GM12878 (cell line): ENCODE data around the gene ARMH1. TPM values are rescaled to one million over a fixed set of nuclear protein-coding genes. Genes with fewer than 3 reads are reported as not detected.

Experiments
- ATF7 ChIP-seq: fragments of 450-650 bp; IDR thresholded peaks from 2 replicates; pipeline ENCODE4 v1.6.1; 2016; ENCODE audit warnings: low read depth, mild to moderate bottlenecking
- BMI1 ChIP-seq: fragments of 450-650 bp; IDR thresholded peaks from 2 replicates; pipeline ENCODE4 v1.6.1; 2016; ENCODE audit warnings: mild to moderate bottlenecking, moderate library complexity, borderline replicate concordance
- CHD1 ChIP-seq: IDR thresholded peaks from 2 replicates; pipeline ENCODE4 v1.6.1; 2012; ENCODE audit warnings: low read depth, low read length, improper control_type of control experiment
- EP300 ChIP-seq, 2 experiments: fragments of 150-350 bp in 1 of 2; IDR thresholded peaks; 2 replicates each; pipeline ENCODE4 v1.6.1; 2011 to 2012; ENCODE audit warnings: low read depth in 2 of 2, low read length in 2 of 2, borderline replicate concordance in 1 of 2, improper control_type of control experiment in 1 of 2, inconsistent platforms in 1 of 2; ENCODE audit not compliant: control insufficient read depth in 1 of 2
- ETV6 ChIP-seq, 2 experiments: fragments of 450-650 bp in 1 of 2; IDR thresholded peaks in 1 of 2; conservative IDR thresholded peaks in 1 of 2; 2 replicates each; pipeline ENCODE4 v1.6.1; 2014; ENCODE audit warnings: antibody characterized with exemption in 1 of 2, borderline replicate concordance in 1 of 2, low read depth in 1 of 2, mild to moderate bottlenecking in 1 of 2, moderate library complexity in 1 of 2
- EZH2 ChIP-seq: IDR thresholded peaks from 2 replicates; pipeline ENCODE4 v1.6.1; 2012; ENCODE audit warnings: low read depth, mild to moderate bottlenecking, control low read depth, inconsistent platforms, low read length, borderline replicate concordance; ENCODE audit not compliant: control insufficient read depth
- GATAD2B ChIP-seq: fragments of 450-650 bp; conservative IDR thresholded peaks from 2 replicates; pipeline ENCODE4 v1.6.1; 2017; ENCODE audit warnings: low read depth, mild to moderate bottlenecking, moderate library complexity
- KLF5 ChIP-seq: fragments of 450-650 bp; IDR thresholded peaks from 2 replicates; pipeline ENCODE4 v1.6.1; 2014; ENCODE audit warnings: mild to moderate bottlenecking; ENCODE audit not compliant: partially characterized antibody
- MEF2B ChIP-seq: fragments of 450-650 bp; IDR thresholded peaks from 2 replicates; pipeline ENCODE4 v1.6.1; 2018; ENCODE audit warnings: mild to moderate bottlenecking, moderate library complexity; ENCODE audit not compliant: partially characterized antibody, poor library complexity, severe bottlenecking
- NRF1 ChIP-seq: conservative IDR thresholded peaks from 2 replicates; pipeline ENCODE4 v1.6.1; 2011; ENCODE audit warnings: mild to moderate bottlenecking, low read depth, low read length, improper control_type of control experiment
- POLR2AphosphoS2 ChIP-seq: IDR thresholded peaks from 2 replicates; pipeline ENCODE4 v1.6.1; 2011; ENCODE audit warnings: low read depth, mild to moderate bottlenecking, low read length, improper control_type of control experiment, moderate library complexity
- RAD21 ChIP-seq: IDR thresholded peaks from 2 replicates; pipeline ENCODE4 v1.6.1; 2011; ENCODE audit warnings: mild to moderate bottlenecking, low read depth, low read length, moderate library complexity; ENCODE audit not compliant: insufficient read depth
- RFX5 ChIP-seq: IDR thresholded peaks from 2 replicates; pipeline ENCODE4 v1.6.1; 2011; ENCODE audit warnings: low read depth, low read length, improper control_type of control experiment
- SMARCA5 ChIP-seq: fragments of 450-650 bp; IDR thresholded peaks from 2 replicates; pipeline ENCODE4 v1.6.1; 2017; ENCODE audit warnings: mild to moderate bottlenecking
- WRNIP1 ChIP-seq: IDR thresholded peaks from 2 replicates; pipeline ENCODE4 v1.6.1; 2011; ENCODE audit warnings: low read depth, low read length, improper control_type of control experiment, borderline replicate concordance
- ZNF217 ChIP-seq: fragments of 450-650 bp; IDR thresholded peaks from 2 replicates; pipeline ENCODE4 v1.6.1; 2017; ENCODE audit warnings: antibody characterized with exemption, mild to moderate bottlenecking
- polyA plus RNA-seq, 11 experiments: library from polyadenylated mRNA; depleted of rRNA in 4 of 11; unstranded in 6 of 11; stranded (reverse) in 5 of 11; fragments of >200 nt; fragmentation: Nextera tagmentation in 4 of 11; fragmentation: Illumina TruSeq in 1 of 11; extraction: Ambion mirVana in 4 of 11; extraction: Trizol in 1 of 11; gene quantifications; 1 replicate in 1 of 11; 2 replicates in 10 of 11; pipeline versions ENCODE4 v1.2.1 to v1.2.3, GENCODE V29; 2011 to 2016; ENCODE audit warnings: inconsistent platforms in 2 of 11, missing spikeins in 2 of 11, low read depth in 1 of 11
- total RNA-seq, 4 experiments: library from RNA; depleted of rRNA in 3 of 4; stranded (reverse); fragments of >200 nt in 3 of 4; fragmentation: Illumina TruSeq in 1 of 4; extraction: Trizol in 1 of 4; gene quantifications; 2 replicates each; pipeline versions ENCODE4 v1.2.1 to v1.2.3, GENCODE V29; 2013 to 2021
- TF ChIP-seq, protein P1 (sequence below): IDR thresholded peaks from 2 replicates; pipeline ENCODE4 v1.6.1; 2012; ENCODE audit warnings: low read length, inconsistent platforms
- TF ChIP-seq, protein P2 (sequence below): fragments of 150-350 bp; IDR thresholded peaks from 2 replicates; pipeline ENCODE4 v1.6.1; 2016; ENCODE audit warnings: low read depth, low read length
- TF ChIP-seq, protein P3 (sequence below): fragments of 450-650 bp; IDR thresholded peaks from 2 replicates; pipeline ENCODE4 v1.6.1; 2017; ENCODE audit warnings: borderline replicate concordance
- TF ChIP-seq, protein P4 (sequence below): fragments of 450-650 bp; IDR thresholded peaks from 2 replicates; pipeline ENCODE4 v1.6.1; 2016; ENCODE audit warnings: mild to moderate bottlenecking

Gene ARMH1
- total and polyA plus RNA-seq, 10 of the 15 experiments (the other 5 are each of a cell fraction or from before 2014, with no cell fraction given): 0.93 to 43.9 (median 8.2) TPM

DNA sequence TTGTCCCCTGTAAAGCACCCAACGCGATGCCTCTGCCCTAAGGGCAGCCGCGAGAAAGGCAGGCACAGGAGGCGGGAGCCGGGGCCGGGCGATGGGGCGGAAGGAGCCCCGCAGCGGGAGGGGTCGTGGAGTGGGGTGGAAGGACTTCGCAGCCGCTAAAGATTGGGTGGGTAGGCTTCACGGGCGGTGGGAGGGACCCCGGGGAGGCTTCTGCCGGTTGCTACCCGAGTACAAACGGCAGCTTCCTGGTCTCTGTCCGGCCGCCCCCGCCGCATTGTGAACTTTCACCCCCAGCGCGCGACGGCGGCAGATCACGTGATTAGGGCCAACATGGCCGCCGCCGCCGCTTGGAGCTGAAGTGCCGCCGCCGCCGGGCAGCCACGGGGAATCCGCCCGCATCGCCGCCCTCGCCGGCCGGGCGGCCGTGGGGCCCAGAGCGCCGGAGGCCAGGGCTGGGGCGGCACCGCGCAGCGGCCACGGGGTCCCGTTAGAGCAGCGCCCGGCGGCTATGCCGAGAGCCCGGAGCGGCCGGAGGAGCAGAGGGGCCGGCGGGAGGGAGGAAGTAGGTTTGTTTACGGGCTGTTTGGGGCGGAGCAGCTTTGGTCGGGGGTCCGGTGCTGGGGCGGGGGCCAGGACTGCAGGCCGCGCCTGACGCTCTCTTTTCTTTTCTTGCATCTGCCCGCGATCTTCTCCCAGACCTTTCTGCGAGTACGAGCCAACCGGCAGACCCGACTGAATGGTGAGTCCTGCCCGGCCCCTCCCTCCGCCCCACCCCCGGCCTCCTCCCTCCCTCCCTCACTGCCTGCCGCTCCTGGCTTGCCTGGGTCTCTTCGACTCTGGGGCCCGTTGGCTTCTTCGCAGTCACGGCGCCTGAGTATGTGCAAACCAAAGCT, 42.6 kb upstream of the ARMH1 start (continued):
- TF ChIP-seq, protein P1, sequence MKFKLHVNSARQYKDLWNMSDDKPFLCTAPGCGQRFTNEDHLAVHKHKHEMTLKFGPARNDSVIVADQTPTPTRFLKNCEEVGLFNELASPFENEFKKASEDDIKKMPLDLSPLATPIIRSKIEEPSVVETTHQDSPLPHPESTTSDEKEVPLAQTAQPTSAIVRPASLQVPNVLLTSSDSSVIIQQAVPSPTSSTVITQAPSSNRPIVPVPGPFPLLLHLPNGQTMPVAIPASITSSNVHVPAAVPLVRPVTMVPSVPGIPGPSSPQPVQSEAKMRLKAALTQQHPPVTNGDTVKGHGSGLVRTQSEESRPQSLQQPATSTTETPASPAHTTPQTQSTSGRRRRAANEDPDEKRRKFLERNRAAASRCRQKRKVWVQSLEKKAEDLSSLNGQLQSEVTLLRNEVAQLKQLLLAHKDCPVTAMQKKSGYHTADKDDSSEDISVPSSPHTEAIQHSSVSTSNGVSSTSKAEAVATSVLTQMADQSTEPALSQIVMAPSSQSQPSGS: no peak
- TF ChIP-seq WRNIP1 (no peak), ZNF217 (peak; percentile 79), POLR2AphosphoS2 (peak; percentile 74), GATAD2B (peak; percentile 98), KLF5 (peak; percentile 90), EP300 (IDR thresholded peaks at IDR 0.05; ENCODE audit: borderline replicate concordance in 1 of 2, control insufficient read depth in 1 of 2, low read depth in 2 of 2, low read length in 2 of 2) (no peak), CHD1 (no peak), SMARCA5 (peak; percentile 96), ATF7 (no peak), EZH2 (no peak), BMI1 (no peak), RAD21 (no peak), MEF2B (peak; percentile 19), NRF1 (no peak), RFX5 (0 out of 2 replicates have a peak, but pooled peaks have one; percentile 22), ETV6 (conservative IDR thresholded peaks at IDR 0.05 in 1 of 2, IDR thresholded peaks at IDR 0.05 in 1 of 2; ENCODE audit: borderline replicate concordance in 1 of 2, low read depth in 1 of 2) (no peak)
- TF ChIP-seq, protein P2, sequence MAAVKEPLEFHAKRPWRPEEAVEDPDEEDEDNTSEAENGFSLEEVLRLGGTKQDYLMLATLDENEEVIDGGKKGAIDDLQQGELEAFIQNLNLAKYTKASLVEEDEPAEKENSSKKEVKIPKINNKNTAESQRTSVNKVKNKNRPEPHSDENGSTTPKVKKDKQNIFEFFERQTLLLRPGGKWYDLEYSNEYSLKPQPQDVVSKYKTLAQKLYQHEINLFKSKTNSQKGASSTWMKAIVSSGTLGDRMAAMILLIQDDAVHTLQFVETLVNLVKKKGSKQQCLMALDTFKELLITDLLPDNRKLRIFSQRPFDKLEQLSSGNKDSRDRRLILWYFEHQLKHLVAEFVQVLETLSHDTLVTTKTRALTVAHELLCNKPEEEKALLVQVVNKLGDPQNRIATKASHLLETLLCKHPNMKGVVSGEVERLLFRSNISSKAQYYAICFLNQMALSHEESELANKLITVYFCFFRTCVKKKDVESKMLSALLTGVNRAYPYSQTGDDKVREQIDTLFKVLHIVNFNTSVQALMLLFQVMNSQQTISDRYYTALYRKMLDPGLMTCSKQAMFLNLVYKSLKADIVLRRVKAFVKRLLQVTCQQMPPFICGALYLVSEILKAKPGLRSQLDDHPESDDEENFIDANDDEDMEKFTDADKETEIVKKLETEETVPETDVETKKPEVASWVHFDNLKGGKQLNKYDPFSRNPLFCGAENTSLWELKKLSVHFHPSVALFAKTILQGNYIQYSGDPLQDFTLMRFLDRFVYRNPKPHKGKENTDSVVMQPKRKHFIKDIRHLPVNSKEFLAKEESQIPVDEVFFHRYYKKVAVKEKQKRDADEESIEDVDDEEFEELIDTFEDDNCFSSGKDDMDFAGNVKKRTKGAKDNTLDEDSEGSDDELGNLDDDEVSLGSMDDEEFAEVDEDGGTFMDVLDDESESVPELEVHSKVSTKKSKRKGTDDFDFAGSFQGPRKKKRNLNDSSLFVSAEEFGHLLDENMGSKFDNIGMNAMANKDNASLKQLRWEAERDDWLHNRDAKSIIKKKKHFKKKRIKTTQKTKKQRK: no peak
- TF ChIP-seq, protein P3, sequence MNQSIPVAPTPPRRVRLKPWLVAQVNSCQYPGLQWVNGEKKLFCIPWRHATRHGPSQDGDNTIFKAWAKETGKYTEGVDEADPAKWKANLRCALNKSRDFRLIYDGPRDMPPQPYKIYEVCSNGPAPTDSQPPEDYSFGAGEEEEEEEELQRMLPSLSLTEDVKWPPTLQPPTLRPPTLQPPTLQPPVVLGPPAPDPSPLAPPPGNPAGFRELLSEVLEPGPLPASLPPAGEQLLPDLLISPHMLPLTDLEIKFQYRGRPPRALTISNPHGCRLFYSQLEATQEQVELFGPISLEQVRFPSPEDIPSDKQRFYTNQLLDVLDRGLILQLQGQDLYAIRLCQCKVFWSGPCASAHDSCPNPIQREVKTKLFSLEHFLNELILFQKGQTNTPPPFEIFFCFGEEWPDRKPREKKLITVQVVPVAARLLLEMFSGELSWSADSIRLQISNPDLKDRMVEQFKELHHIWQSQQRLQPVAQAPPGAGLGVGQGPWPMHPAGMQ: no peak
- TF ChIP-seq, protein P4, sequence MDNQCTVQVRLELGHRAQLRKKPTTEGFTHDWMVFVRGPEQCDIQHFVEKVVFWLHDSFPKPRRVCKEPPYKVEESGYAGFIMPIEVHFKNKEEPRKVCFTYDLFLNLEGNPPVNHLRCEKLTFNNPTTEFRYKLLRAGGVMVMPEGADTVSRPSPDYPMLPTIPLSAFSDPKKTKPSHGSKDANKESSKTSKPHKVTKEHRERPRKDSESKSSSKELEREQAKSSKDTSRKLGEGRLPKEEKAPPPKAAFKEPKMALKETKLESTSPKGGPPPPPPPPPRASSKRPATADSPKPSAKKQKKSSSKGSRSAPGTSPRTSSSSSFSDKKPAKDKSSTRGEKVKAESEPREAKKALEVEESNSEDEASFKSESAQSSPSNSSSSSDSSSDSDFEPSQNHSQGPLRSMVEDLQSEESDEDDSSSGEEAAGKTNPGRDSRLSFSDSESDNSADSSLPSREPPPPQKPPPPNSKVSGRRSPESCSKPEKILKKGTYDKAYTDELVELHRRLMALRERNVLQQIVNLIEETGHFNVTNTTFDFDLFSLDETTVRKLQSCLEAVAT: no peak
